H1 (cell line): Measurements from ENCODE around the gene GALNT18. TPM values are rescaled to one million over a fixed set of nuclear protein-coding genes. Genes with fewer than 3 reads are reported as not detected.

Experiments used
- CTCF ChIA-PET: fragments of 300-600 bp; sonication (Branson Sonifier 250); formaldehyde crosslinking; loops from one replicate; lab custom pipeline; 2021; ENCODE audit not compliant: partially characterized antibody; lab: Charles Lee
- POLR2A ChIA-PET: fragments of 300-600 bp; sonication (Branson Sonifier 250); formaldehyde crosslinking; loops from one replicate; lab custom pipeline; 2021; ENCODE audit warnings: inconsistent platforms; ENCODE audit not compliant: partially characterized antibody; lab: Charles Lee
- DNase-seq, 2 experiments: peaks; one replicate each; pipeline versions ENCODE4 v3.0.0 to v3.0.0-alpha.2; 2010 to 2022; ENCODE audit warnings: low spot score in 2 of 2, low read depth in 1 of 2, mixed read lengths in 1 of 2
- FAIRE-seq: peaks from 2 replicates; lab custom pipeline; 2011; peaks lifted over from hg19 to GRCh38; lab: Jason Lieb, UNC
- H2AFZ ChIP-seq: 2 replicates; pipeline ENCODE4 v1.8.1; 2012; ENCODE audit warnings: low read length, inconsistent platforms
- H2AK5ac ChIP-seq: 2 replicates; pipeline ENCODE4 v1.6.1; 2013; ENCODE audit warnings: low read depth, low read length
- H2BK120ac ChIP-seq: replicated peaks from 2 replicates; pipeline ENCODE3; 2013; ENCODE audit warnings: low read depth, low read length, inconsistent platforms
- H2BK12ac ChIP-seq: 2 replicates; pipeline ENCODE4 v1.6.1; 2013; ENCODE audit warnings: low read depth, low read length
- H2BK15ac ChIP-seq: 2 replicates; pipeline ENCODE4 v1.6.1; 2013; ENCODE audit warnings: low read length
- H2BK20ac ChIP-seq: 2 replicates; pipeline ENCODE4 v1.6.1; 2013; ENCODE audit warnings: low read length
- H2BK5ac ChIP-seq: 2 replicates; pipeline ENCODE4 v1.6.1; 2013; ENCODE audit warnings: low read depth, low read length
- H3K14ac ChIP-seq: 2 replicates; pipeline ENCODE4 v1.6.1; 2013; ENCODE audit warnings: inconsistent platforms; ENCODE audit not compliant: insufficient read length
- H3K18ac ChIP-seq: 2 replicates; pipeline ENCODE4 v1.6.1; 2013; ENCODE audit warnings: low read length; ENCODE audit errors: extremely low read depth
- H3K23ac ChIP-seq: 2 replicates; pipeline ENCODE4 v1.6.1; 2013; ENCODE audit warnings: inconsistent platforms; ENCODE audit not compliant: insufficient read length
- H3K23me2 ChIP-seq: 2 replicates; pipeline ENCODE4 v1.6.1; 2013; ENCODE audit warnings: low read depth, low read length
- H3K27ac ChIP-seq: 2 replicates; pipeline ENCODE4 v1.6.1; 2011; ENCODE audit warnings: low read depth, low read length, inconsistent platforms
- H3K27me3 ChIP-seq, 4 experiments: replicated peaks in 1 of 4; 1 replicate in 1 of 4; 2 replicates in 3 of 4; pipeline versions ENCODE4 v1.6.1 to v1.8.1; 2011 to 2013; ENCODE audit warnings: low read length in 3 of 4, mild to moderate bottlenecking in 3 of 4, inconsistent platforms in 2 of 4, mixed read lengths in 2 of 4, moderate library complexity in 1 of 4; ENCODE audit not compliant: control insufficient read depth in 3 of 4, insufficient read depth in 3 of 4; ENCODE audit errors: extremely low read depth in 1 of 4
- H3K36me3 ChIP-seq, 4 experiments: 2 replicates each; pipeline versions ENCODE4 v1.6.1 to v1.8.1; 2011 to 2013; ENCODE audit warnings: mild to moderate bottlenecking in 4 of 4, low read length in 3 of 4, moderate library complexity in 2 of 4, control low read depth in 1 of 4, inconsistent platforms in 1 of 4; ENCODE audit not compliant: insufficient read depth in 4 of 4, control insufficient read depth in 2 of 4
- H3K4ac ChIP-seq: replicated peaks from 2 replicates; pipeline ENCODE3; 2013; ENCODE audit warnings: low read length, low read depth, mixed read lengths, inconsistent platforms; ENCODE audit not compliant: insufficient read length
- H3K4me1 ChIP-seq, 4 experiments: replicated peaks in 1 of 4; 1 replicate in 1 of 4; 2 replicates in 3 of 4; pipeline versions ENCODE4 v1.6.1 to v1.8.1; 2011 to 2013; ENCODE audit warnings: low read length in 3 of 4, inconsistent platforms in 2 of 4, mixed read lengths in 1 of 4; ENCODE audit not compliant: insufficient read depth in 4 of 4, control insufficient read depth in 3 of 4
- H3K4me2 ChIP-seq, 2 experiments: 2 replicates each; pipeline versions ENCODE4 v1.6.1 to v1.8.1; 2011 to 2013; ENCODE audit warnings: low read depth in 2 of 2, low read length in 2 of 2, control low read depth in 1 of 2, inconsistent platforms in 1 of 2, mild to moderate bottlenecking in 1 of 2; ENCODE audit not compliant: insufficient read depth in 1 of 2
- H3K4me3 ChIP-seq, 4 experiments: fragments of 200-600, 300-600 bp in 1 of 4; sonication (generic), shearing (Covaris generic), sonication (Bioruptor Twin) in 1 of 4; 2 replicates each; pipeline versions ENCODE4 v1.5.1 to v1.8.1; 2011 to 2016; ENCODE audit warnings: low read length in 4 of 4, low read depth in 3 of 4, control low read depth in 2 of 4, inconsistent platforms in 2 of 4, mild to moderate bottlenecking in 2 of 4, mixed read lengths in 1 of 4, moderate library complexity in 1 of 4; ENCODE audit not compliant: insufficient read depth in 2 of 4; ENCODE audit errors: extremely low read depth in 1 of 4
- H3K56ac ChIP-seq: replicated peaks from 2 replicates; pipeline ENCODE3; 2013; ENCODE audit warnings: low read depth, mild to moderate bottlenecking, mixed read lengths, low read length, inconsistent platforms; ENCODE audit not compliant: insufficient read length
- H3K79me1 ChIP-seq: 2 replicates; pipeline ENCODE4 v1.6.1; 2013; ENCODE audit warnings: low read depth, low read length, control low read depth
- H3K79me2 ChIP-seq, 2 experiments: 2 replicates each; pipeline versions ENCODE4 v1.6.1 to v1.8.1; 2012 to 2013; ENCODE audit warnings: low read length in 2 of 2, mild to moderate bottlenecking in 2 of 2, inconsistent platforms in 1 of 2; ENCODE audit not compliant: insufficient read depth in 2 of 2, control insufficient read depth in 1 of 2
- H3K9ac ChIP-seq, 4 experiments: replicated peaks in 1 of 4; 1 replicate in 1 of 4; 2 replicates in 3 of 4; pipeline versions ENCODE4 v1.6.1 to v1.8.1; 2011 to 2013; ENCODE audit warnings: low read depth in 3 of 4, low read length in 3 of 4, control low read depth in 2 of 4, mild to moderate bottlenecking in 2 of 4, moderate library complexity in 2 of 4, inconsistent platforms in 1 of 4; ENCODE audit errors: extremely low read depth in 1 of 4
- H3K9me3 ChIP-seq, 2 experiments: 2 replicates each; pipeline versions ENCODE4 v1.6.1 to v1.8.1; 2012 to 2013; ENCODE audit warnings: mild to moderate bottlenecking in 2 of 2, moderate library complexity in 2 of 2, control low read depth in 1 of 2, inconsistent platforms in 1 of 2, low read depth in 1 of 2, low read length in 1 of 2, mixed read lengths in 1 of 2; ENCODE audit not compliant: insufficient read depth in 2 of 2
- H4K20me1 ChIP-seq, 2 experiments: replicated peaks in 1 of 2; 2 replicates each; pipeline versions ENCODE3 to v1.8.1; 2011 to 2013; ENCODE audit warnings: inconsistent platforms in 2 of 2, low read length in 2 of 2, mild to moderate bottlenecking in 1 of 2; ENCODE audit not compliant: insufficient read depth in 2 of 2, control insufficient read depth in 1 of 2
- H4K5ac ChIP-seq: 2 replicates; pipeline ENCODE4 v1.6.1; 2013; ENCODE audit warnings: low read length, low read depth, mixed read lengths, inconsistent platforms; ENCODE audit not compliant: insufficient read length
- H4K8ac ChIP-seq: 2 replicates; pipeline ENCODE4 v1.8.0; 2013; ENCODE audit warnings: mild to moderate bottlenecking, moderate library complexity, low read length, inconsistent platforms; ENCODE audit not compliant: insufficient read depth; ENCODE audit errors: extremely low read depth
- H4K91ac ChIP-seq: replicated peaks from 2 replicates; pipeline ENCODE3; 2013; ENCODE audit warnings: low read length, mixed read lengths, inconsistent platforms; ENCODE audit not compliant: insufficient read length
- CHD1 ChIP-seq: IDR thresholded peaks from 2 replicates; pipeline ENCODE4 v1.6.1; 2012; ENCODE audit warnings: low read depth, low read length, improper control_type of control experiment
- EZH2 ChIP-seq: fragments of 200-600 bp; sonication (generic); IDR thresholded peaks from 2 replicates; pipeline ENCODE4 v1.7.1; 2012; ENCODE audit warnings: low read depth, mild to moderate bottlenecking, moderate library complexity, low read length, inconsistent platforms; ENCODE audit not compliant: severe bottlenecking
- GABPA ChIP-seq: IDR thresholded peaks from 2 replicates; pipeline ENCODE4 v1.6.1; 2011; ENCODE audit warnings: mild to moderate bottlenecking, low read length, moderate library complexity, borderline replicate concordance; ENCODE audit not compliant: insufficient read depth
- HDAC6 ChIP-seq: IDR thresholded peaks from one replicate; pipeline ENCODE4 v1.7.1; 2012; ENCODE audit warnings: low read depth, mild to moderate bottlenecking, inconsistent platforms, low read length, moderate library complexity
- JUND ChIP-seq: IDR thresholded peaks from 2 replicates; pipeline ENCODE4 v1.6.1; 2011; ENCODE audit warnings: mild to moderate bottlenecking, improper control_type of control experiment, low read length
- KDM5A ChIP-seq: fragments of 200-600 bp; IDR thresholded peaks from 2 replicates; pipeline ENCODE4 v1.7.1; 2012; ENCODE audit warnings: mild to moderate bottlenecking, low read length, inconsistent platforms, mixed read lengths
- NANOG ChIP-seq: IDR thresholded peaks from 2 replicates; pipeline ENCODE4 v1.6.1; 2011; ENCODE audit warnings: low read length, low read depth, mild to moderate bottlenecking, inconsistent platforms; ENCODE audit not compliant: insufficient read depth, poor library complexity, severe bottlenecking
- POLR2AphosphoS5 ChIP-seq: IDR thresholded peaks from 2 replicates; pipeline ENCODE4 v1.6.1; 2011; ENCODE audit warnings: low read depth, low read length
- RAD21 ChIP-seq, 2 experiments: IDR thresholded peaks in 1 of 2; conservative IDR thresholded peaks in 1 of 2; 2 replicates each; pipeline ENCODE4 v1.6.1; 2011; ENCODE audit warnings: low read depth in 2 of 2, low read length in 2 of 2, improper control_type of control experiment in 1 of 2, inconsistent platforms in 1 of 2, mild to moderate bottlenecking in 1 of 2, moderate library complexity in 1 of 2
- RFX5 ChIP-seq: IDR thresholded peaks from 2 replicates; pipeline ENCODE4 v1.6.1; 2011; ENCODE audit warnings: low read depth, low read length, improper control_type of control experiment, borderline replicate concordance
- SIRT6 ChIP-seq: IDR thresholded peaks from one replicate; pipeline ENCODE4 v1.7.1; 2012; ENCODE audit warnings: low read length, inconsistent platforms
- SP1 ChIP-seq: IDR thresholded peaks from 2 replicates; pipeline ENCODE4 v1.6.1; 2011; ENCODE audit warnings: low read depth, low read length
- WGBS, 2 experiments: shearing (Covaris generic) in 1 of 2; methylation state at CpG; one replicate each; pipeline versions ENCODE4 v1.1.6 to v1.1.7; 2013 to 2015; ENCODE audit warnings: low lambda C conversion rate in 2 of 2, mixed read lengths in 2 of 2, inconsistent platforms in 1 of 2, low coverage in 1 of 2, missing lambda C conversion rate in 1 of 2; ENCODE audit not compliant: insufficient replicate concordance in 2 of 2, insufficient coverage in 1 of 2, insufficient read length in 1 of 2; ENCODE audit errors: extremely low coverage in 1 of 2, missing lambda C conversion rate in 1 of 2; 5-methylcytosine and 5-hydroxymethylcytosine counted together
- polyA plus RNA-seq, 7 experiments: library from polyadenylated mRNA; depleted of rRNA in 3 of 7; stranded (reverse) in 5 of 7; unstranded in 2 of 7; fragments of >200 nt in 5 of 7; fragments of 200-250 nt in 2 of 7; gene quantifications; 1 replicate in 5 of 7; 2 replicates in 1 of 7; 4 replicates in 1 of 7; pipeline versions ENCODE4 v1.2.1 to v1.2.3, GENCODE V29; 2011 to 2013; ENCODE audit warnings: missing spikeins in 2 of 7, mixed read lengths in 2 of 7
- total RNA-seq: library from RNA; stranded (reverse); fragmentation: NEBNext Ultra II Directional; extraction: Animal tissue kit (Norgen Biotek cat#: 25700); gene quantifications from 2 replicates; pipeline ENCODE4 v1.2.1, GENCODE V29; 2021
- TF ChIP-seq, protein P1 (sequence below): IDR thresholded peaks from 2 replicates; pipeline ENCODE4 v1.6.1; 2011; ENCODE audit warnings: low read depth, mild to moderate bottlenecking, low read length; ENCODE audit not compliant: insufficient read depth

The GALNT18 gene
- total and polyA plus RNA-seq, 2 of the 8 experiments (the other 6 are each of a cell fraction or from before 2014, with no cell fraction given): 6.0 to 9.4 TPM

DNA sequence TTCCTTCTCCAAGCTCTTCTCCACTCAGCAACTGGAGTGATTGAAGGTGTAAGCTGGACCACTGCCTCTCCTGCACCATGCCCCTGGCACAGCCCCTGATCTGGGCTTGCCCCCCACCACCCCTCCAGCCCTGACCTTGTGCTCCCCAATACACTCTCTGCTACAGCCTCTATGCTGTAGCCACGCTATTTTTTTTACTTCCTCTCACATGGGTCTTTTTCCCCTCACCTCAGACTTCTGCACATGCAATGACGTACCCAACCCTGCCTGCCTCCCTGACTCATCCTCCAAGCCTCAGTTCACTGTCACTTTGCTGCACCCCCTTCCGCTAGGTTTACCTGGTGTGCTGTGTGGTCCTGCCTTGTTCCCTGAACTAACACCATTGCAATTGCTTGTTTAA lies 277.8 kb downstream of the GALNT18 start:
- Histone ChIP-seq H3K27me3 (no peaks in the 10 kb centered on the region), H4K91ac (no peak overlapping the region), H4K8ac (no peak overlapping the region), H3K23me2 (no peaks in the 10 kb centered on the region), H4K20me1 (no peaks in the 10 kb centered on the region), H3K14ac (no peak overlapping the region), H4K5ac (no peak overlapping the region), H3K56ac (no peak overlapping the region), H2AFZ (no peak overlapping the region), H2BK20ac (no peak overlapping the region), H3K23ac (no peak overlapping the region), H2BK12ac (no peak overlapping the region), H3K4ac (no peak overlapping the region), H3K9me3 (no peaks in the 10 kb centered on the region), H3K36me3 (no peaks in the 10 kb centered on the region), H3K27ac (no peak overlapping the region), H3K4me3 (no peak overlapping the region), H2BK120ac (no peak overlapping the region), H3K9ac (no peak overlapping the region), H3K79me2 (no peaks in the 10 kb centered on the region), H3K18ac (no peak overlapping the region), H2AK5ac (no peak overlapping the region), H3K4me1 (no peaks in the 10 kb centered on the region), H2BK15ac (no peak overlapping the region), H3K4me2 (no peak overlapping the region), H2BK5ac (no peak overlapping the region), H3K79me1 (no peaks in the 10 kb centered on the region)
- WGBS, 2 experiments: 89% methylated on average over 3 of the region's 3 CpGs; no CpG with 5 or more reads in 1 of the 2 experiments
- FAIRE-seq (no peak), DNase-seq (no peak)
- POLR2A ChIA-PET: no interaction called here
- CTCF ChIA-PET: interaction anchor here (2.1 kb wide), 1 partner anchor 9 kb away, joined by 6 read pairs; no protein-coding TSS in a partner anchor
- TF ChIP-seq CHD1 (no peak), RFX5 (no peak), GABPA (no peak), HDAC6 (no peak), NANOG (no peak), KDM5A (no peak), EZH2 (no peak), RAD21 (IDR thresholded peaks at IDR 0.05 in 1 of 2, conservative IDR thresholded peaks at IDR 0.05 in 1 of 2; ENCODE audit: low read depth in 2 of 2, low read length in 2 of 2) (no peak), JUND (no peak), SP1 (no peak), POLR2AphosphoS5 (no peak), SIRT6 (no peak)
- TF ChIP-seq, protein P1, sequence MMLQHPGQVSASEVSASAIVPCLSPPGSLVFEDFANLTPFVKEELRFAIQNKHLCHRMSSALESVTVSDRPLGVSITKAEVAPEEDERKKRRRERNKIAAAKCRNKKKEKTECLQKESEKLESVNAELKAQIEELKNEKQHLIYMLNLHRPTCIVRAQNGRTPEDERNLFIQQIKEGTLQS: no peak
